Right lobe of liver (tissue), 6 donors: ENCODE measurements around the gene GJA4. TPM values are rescaled to one million over a fixed set of nuclear protein-coding genes. Genes with fewer than 3 reads are reported as not detected.

ENCODE experiments used
- ATAC-seq, 4 donors: fragments of 200-7000 bp; cut with Tn5 transposase; one replicate each; pipeline ENCODE4 v1.9.1; 2020; ENCODE audit warnings: mild to moderate bottlenecking in 4 of 4, moderate library complexity in 4 of 4
- DNase-seq, 3 donors: peaks; one replicate each; pipeline ENCODE4 v3.0.0-alpha.2; 2020
- H3K27ac ChIP-seq, 3 donors: fragments of 200-600 bp; one replicate each; pipeline ENCODE4 v1.8.0; 2022
- H3K27me3 ChIP-seq, 2 donors: fragments of 200-600 bp; one replicate each; pipeline ENCODE4 v1.8.0; 2022
- H3K36me3 ChIP-seq, 4 donors: fragments of 200-600 bp; sonication (generic) in 1 of 4; one replicate each; pipeline versions ENCODE4 v1.5.1 to v1.8.0; 2017 to 2022; ENCODE audit warnings: control low read depth in 1 of 4
- H3K4me1 ChIP-seq, 4 donors: fragments of 200-600 bp; sonication (generic) in 1 of 4; one replicate each; pipeline versions ENCODE4 v1.5.1 to v1.8.0; 2017 to 2022; ENCODE audit warnings: control low read depth in 1 of 4
- H3K4me3 ChIP-seq, 3 donors: fragments of 200-600 bp; one replicate each; pipeline ENCODE4 v1.8.0; 2022
- H3K9me3 ChIP-seq, 4 donors: fragments of 200-600 bp; sonication (generic) in 1 of 4; one replicate each; pipeline versions ENCODE4 v1.5.1 to v1.8.0; 2017 to 2022; ENCODE audit warnings: control low read depth in 1 of 4
- CTCF ChIP-seq, 4 donors: fragments of 200-600 bp in 3 of 4; fragments of 450-650 bp in 1 of 4; IDR thresholded peaks; one replicate each; pipeline versions ENCODE4 v1.5.1 to v1.8.0; 2016 to 2022; ENCODE audit warnings: antibody characterized with exemption in 4 of 4, mild to moderate bottlenecking in 2 of 4
- POLR2A ChIP-seq: fragments of 450-650 bp; IDR thresholded peaks from one replicate; pipeline ENCODE4 v1.6.1; 2017; ENCODE audit warnings: antibody characterized with exemption, mild to moderate bottlenecking
- WGBS: methylation state at CpG from one replicate; pipeline ENCODE4 v1.1.6; 2018; ENCODE audit warnings: low coverage, low lambda C conversion rate; ENCODE audit not compliant: insufficient coverage; ENCODE audit errors: missing lambda C conversion rate; 5-methylcytosine and 5-hydroxymethylcytosine counted together
- intact Hi-C, 2 donors: fragments of 100-400 bp; cut with DNase I; formaldehyde crosslinking; loops; one replicate each; pipeline versions ENCODE4 v1.11.2 to v1.14.1; 2022
- total RNA-seq, 6 experiments: library from RNA; depleted of rRNA in 2 of 6; stranded (reverse); fragments of >200 nt in 2 of 6; fragmentation: NEBNext Ultra II Directional in 3 of 6; extraction: Animal tissue kit (Norgen Biotek cat#: 25700) in 3 of 6; gene quantifications; one replicate each; pipeline versions ENCODE4 v1.1.0 to v1.2.4, GENCODE V29; 2016 to 2023
- donor health status: DM: no; HTN: yes; CAD: no.
- donor health status: DM: no; HTN: no; CAD: no.
- donor health status: DM: no; HTN: no; CAD: no.
- donor health status: DM: no; HTN: yes; CAD: no.
- donor health status: DM: no; HTN: yes; CAD: no.

Gene GJA4
- total RNA-seq, 6 experiments from 2014 or later, result 4.3 to 21.8 (median 7.6) TPM

GRCh38 chr1:34792424-34792823, 375 bp upstream of the GJA4 start:
- no peak for DNase-seq

GRCh38 chr1:34794001-34794789, 1.4 kb downstream of the GJA4 start:
- ATAC-seq, result peak in 1 of 4 donors; percentile 18
- 71% methylated on average over 8 of the region's 40 CpGs for WGBS
- Histone ChIP-seq H3K27ac (peak overlapping the region in 1 of 3 donors; percentile 64), H3K4me3 (peak overlapping the region; percentile 33 to 42 (median 39)), H3K4me1 (no peaks in the 10 kb centered on the region), H3K27me3 (no peaks in the 10 kb centered on the region), H3K9me3 (no peaks in the 10 kb centered on the region), H3K36me3 (peaks cover 0 to 4% (median 0%) of the 10 kb centered on the region in 4 donors)
- TF ChIP-seq CTCF (IDR thresholded peaks at IDR 0.05) (no peak), POLR2A (no peak)
- intact Hi-C loops, result loop anchor here in 1 of 2 donors (5.0 kb wide), 1 partner anchor 43 kb away; no protein-coding TSS in a partner anchor
- no peak for DNase-seq

More at GRCh38 chr1:34792424-34792823, 375 bp upstream of the GJA4 start:
- Histone ChIP-seq H3K9me3 (no peaks in the 10 kb centered on the region), H3K27me3 (no peaks in the 10 kb centered on the region), H3K4me1 (no peaks in the 10 kb centered on the region), H3K36me3 (peaks cover 0 to 4% (median 0%) of the 10 kb centered on the region in 4 donors), H3K27ac (no peak overlapping the region), H3K4me3 (no peak overlapping the region)
- WGBS, result 55% methylated on average over 4 of the region's 10 CpGs
- TF ChIP-seq CTCF (IDR thresholded peaks at IDR 0.05) (no peak), POLR2A (no peak)
- intact Hi-C loops, result loop anchor here in 1 of 2 donors (5.0 kb wide), 1 partner anchor 45 kb away; no protein-coding TSS in a partner anchor
- ATAC-seq, result no peak

- peak overlapping the region in 2 of 3 donors; percentile 7 to 42 for H3K4me3 ChIP-seq
- no peak for ATAC-seq
Measured at GRCh38 chr1:34794790-34795180, 2.0 kb downstream of the GJA4 start.

GRCh38 chr1:34795916-34796315, 3.1 kb downstream of the GJA4 start:
- TF ChIP-seq POLR2A, result no peak
- TF ChIP-seq CTCF (IDR thresholded peaks at IDR 0.05), result no peak
- no peaks in the 10 kb centered on the region for H3K9me3 ChIP-seq
- intact Hi-C loops, result no loop called here
- DNase-seq (no peak), ATAC-seq (no peak)
- no peak overlapping the region for H3K27ac ChIP-seq
- no peaks in the 10 kb centered on the region for H3K27me3 ChIP-seq
- peak overlapping the region in 1 of 3 donors; percentile 7 for H3K4me3 ChIP-seq
- WGBS, result 65% methylated on average over 6 of the region's 6 CpGs
- H3K36me3 ChIP-seq, result peaks cover 0 to 4% (median 0%) of the 10 kb centered on the region in 4 donors
- H3K4me1 ChIP-seq, result no peaks in the 10 kb centered on the region

More at GRCh38 chr1:34794790-34795180, 2.0 kb downstream of the GJA4 start:
- Histone ChIP-seq H3K27me3 (no peaks in the 10 kb centered on the region), H3K4me1 (no peaks in the 10 kb centered on the region), H3K27ac (peak overlapping the region in 1 of 3 donors; percentile 64), H3K36me3 (peaks cover 0 to 4% (median 0%) of the 10 kb centered on the region in 4 donors), H3K9me3 (no peaks in the 10 kb centered on the region)
- WGBS, result 83% methylated on average over 1 of the region's 12 CpGs
- TF ChIP-seq CTCF (IDR thresholded peaks at IDR 0.05), result no peak
- TF ChIP-seq POLR2A, result no peak
- DNase-seq, result no peak
- intact Hi-C loops, result loop anchor here in 1 of 2 donors (5.0 kb wide), 1 partner anchor 43 kb away; no protein-coding TSS in a partner anchor
